ENCODE measurements around the gene RUFY1.

The RUFY1 gene

GRCh38 chr5:179504600-179505396, 45.6 kb upstream of the RUFY1 start:
- H3K27ac ChIP-seq (ENCODE audit: low read depth, low read length, poor library complexity, severe bottlenecking) = no peak overlapping the region
- H3K9me3 ChIP-seq (ENCODE audit: low read length) = no peaks in the 10 kb centered on the region
- no peaks in the 10 kb centered on the region for H3K27me3 ChIP-seq (ENCODE audit: insufficient read depth, low read length)
- H4K20me1 ChIP-seq (ENCODE audit: insufficient read depth, low read length) = no peaks in the 10 kb centered on the region
- no peak for TF ChIP-seq EZH2 (IDR thresholded peaks at IDR 0.05; ENCODE audit: borderline replicate concordance, low read length)
- TF ChIP-seq, protein P1, sequence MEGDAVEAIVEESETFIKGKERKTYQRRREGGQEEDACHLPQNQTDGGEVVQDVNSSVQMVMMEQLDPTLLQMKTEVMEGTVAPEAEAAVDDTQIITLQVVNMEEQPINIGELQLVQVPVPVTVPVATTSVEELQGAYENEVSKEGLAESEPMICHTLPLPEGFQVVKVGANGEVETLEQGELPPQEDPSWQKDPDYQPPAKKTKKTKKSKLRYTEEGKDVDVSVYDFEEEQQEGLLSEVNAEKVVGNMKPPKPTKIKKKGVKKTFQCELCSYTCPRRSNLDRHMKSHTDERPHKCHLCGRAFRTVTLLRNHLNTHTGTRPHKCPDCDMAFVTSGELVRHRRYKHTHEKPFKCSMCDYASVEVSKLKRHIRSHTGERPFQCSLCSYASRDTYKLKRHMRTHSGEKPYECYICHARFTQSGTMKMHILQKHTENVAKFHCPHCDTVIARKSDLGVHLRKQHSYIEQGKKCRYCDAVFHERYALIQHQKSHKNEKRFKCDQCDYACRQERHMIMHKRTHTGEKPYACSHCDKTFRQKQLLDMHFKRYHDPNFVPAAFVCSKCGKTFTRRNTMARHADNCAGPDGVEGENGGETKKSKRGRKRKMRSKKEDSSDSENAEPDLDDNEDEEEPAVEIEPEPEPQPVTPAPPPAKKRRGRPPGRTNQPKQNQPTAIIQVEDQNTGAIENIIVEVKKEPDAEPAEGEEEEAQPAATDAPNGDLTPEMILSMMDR (IDR thresholded peaks at IDR 0.05; ENCODE audit: low read length) = no peak
- H3K4me3 ChIP-seq (ENCODE audit: low read depth, low read length, poor library complexity, severe bottlenecking) = no peak overlapping the region
- H3K9ac ChIP-seq (ENCODE audit: low read length) = no peak overlapping the region
- no peaks in the 10 kb centered on the region for H3K36me3 ChIP-seq (ENCODE audit: insufficient read depth, low read length)
- no peaks in the 10 kb centered on the region for H3F3A ChIP-seq (ENCODE audit: insufficient read depth, low read length)
- H3K4me1 ChIP-seq (ENCODE audit: insufficient read depth, low read length, severe bottlenecking) = peaks cover 11% of the 10 kb centered on the region
- H3K9me2 ChIP-seq (ENCODE audit: low read depth, low read length) = no peaks in the 10 kb centered on the region
- no peaks in the 10 kb centered on the region for H3K79me2 ChIP-seq (ENCODE audit: insufficient read depth, low read length)
- H2AFZ ChIP-seq (ENCODE audit: low read length) = no peak overlapping the region
- H3K4me2 ChIP-seq (ENCODE audit: low read length) = no peak overlapping the region

GRCh38 chr5:179505636-179506261, 44.6 kb upstream of the RUFY1 start:
- Histone ChIP-seq H3K36me3 (ENCODE audit: insufficient read depth, low read length) (no peaks in the 10 kb centered on the region), H2AFZ (ENCODE audit: low read length) (no peak overlapping the region), H3K79me2 (ENCODE audit: insufficient read depth, low read length) (no peaks in the 10 kb centered on the region), H3K4me1 (ENCODE audit: insufficient read depth, low read length, severe bottlenecking) (peaks cover 11% of the 10 kb centered on the region), H3K9ac (ENCODE audit: low read length) (no peak overlapping the region), H3K4me3 (ENCODE audit: low read depth, low read length, poor library complexity, severe bottlenecking) (no peak overlapping the region), H3K4me2 (ENCODE audit: low read length) (no peak overlapping the region), H3F3A (ENCODE audit: insufficient read depth, low read length) (no peaks in the 10 kb centered on the region), H3K27me3 (ENCODE audit: insufficient read depth, low read length) (no peaks in the 10 kb centered on the region), H3K9me3 (ENCODE audit: low read length) (no peaks in the 10 kb centered on the region), H4K20me1 (ENCODE audit: insufficient read depth, low read length) (no peaks in the 10 kb centered on the region), H3K9me2 (ENCODE audit: low read depth, low read length) (no peaks in the 10 kb centered on the region), H3K27ac (ENCODE audit: low read depth, low read length, poor library complexity, severe bottlenecking) (no peak overlapping the region)
- no peak for TF ChIP-seq EZH2 (IDR thresholded peaks at IDR 0.05; ENCODE audit: borderline replicate concordance, low read length)
- TF ChIP-seq, protein P1 (IDR thresholded peaks at IDR 0.05; ENCODE audit: low read length) = no peak

DNA sequence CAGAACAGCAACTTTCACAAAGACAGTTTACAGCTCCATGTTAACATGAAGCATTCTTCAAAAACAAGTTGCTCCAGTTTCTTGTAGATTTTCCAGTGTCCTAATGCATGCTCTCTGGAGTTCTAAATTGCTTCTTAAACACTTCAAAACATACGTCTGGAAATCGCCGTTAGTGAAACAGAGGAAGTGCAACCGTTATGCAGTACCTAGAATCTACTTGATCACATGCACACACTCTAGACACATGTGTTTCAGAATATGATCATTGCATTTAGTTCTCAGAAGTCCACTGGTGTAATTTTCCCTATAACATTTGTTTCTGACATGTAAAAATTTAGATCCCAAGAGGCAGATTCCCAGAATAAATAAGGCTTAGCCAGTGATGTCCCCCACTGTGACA, 41.1 kb upstream of the RUFY1 start:
- H2AFZ ChIP-seq (ENCODE audit: low read length) = 0 out of 2 replicates have a peak overlapping the region, but pooled peaks have one; percentile 68
- no peak overlapping the region for H3K9ac ChIP-seq (ENCODE audit: low read length)
- no peaks in the 10 kb centered on the region for H3K27me3 ChIP-seq (ENCODE audit: insufficient read depth, low read length)
- H3K36me3 ChIP-seq (ENCODE audit: insufficient read depth, low read length) = no peaks in the 10 kb centered on the region
- no peak overlapping the region for H3K4me3 ChIP-seq (ENCODE audit: low read depth, low read length, poor library complexity, severe bottlenecking)
- no peaks in the 10 kb centered on the region for H4K20me1 ChIP-seq (ENCODE audit: insufficient read depth, low read length)
- no peaks in the 10 kb centered on the region for H3K9me3 ChIP-seq (ENCODE audit: low read length)
- H3K27ac ChIP-seq (ENCODE audit: low read depth, low read length, poor library complexity, severe bottlenecking) = no peak overlapping the region
- no peaks in the 10 kb centered on the region for H3F3A ChIP-seq (ENCODE audit: insufficient read depth, low read length)
- TF ChIP-seq, protein P1 (IDR thresholded peaks at IDR 0.05; ENCODE audit: low read length) = no peak
- no peak for TF ChIP-seq EZH2 (IDR thresholded peaks at IDR 0.05; ENCODE audit: borderline replicate concordance, low read length)
- no peak overlapping the region for H3K4me2 ChIP-seq (ENCODE audit: low read length)
- no peaks in the 10 kb centered on the region for H3K79me2 ChIP-seq (ENCODE audit: insufficient read depth, low read length)
- no peaks in the 10 kb centered on the region for H3K9me2 ChIP-seq (ENCODE audit: low read depth, low read length)
- peaks cover 11% of the 10 kb centered on the region for H3K4me1 ChIP-seq (ENCODE audit: insufficient read depth, low read length, severe bottlenecking)

All from OCI-LY1 (cell line).